ENCODE results near the gene ISL2.

DNA sequence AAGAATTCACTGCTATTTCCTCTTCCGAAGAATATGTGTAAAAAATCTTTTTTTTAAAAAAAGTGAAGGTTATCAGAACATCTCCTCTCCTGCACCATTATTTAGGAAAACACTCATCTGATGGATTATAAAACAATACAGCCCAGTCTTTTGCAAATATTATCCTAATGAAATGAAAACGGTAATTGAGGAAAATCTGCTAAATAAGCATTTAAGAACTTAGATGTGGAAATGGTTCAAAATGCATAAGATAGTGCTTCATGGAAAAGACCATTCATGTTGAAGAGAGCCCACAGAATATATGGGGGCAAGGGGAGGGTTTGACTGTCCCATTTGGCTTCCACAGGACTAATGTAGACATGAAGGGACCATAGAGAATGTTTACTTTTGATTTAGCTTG lies 47.8 kb downstream of the ISL2 start:
- no peak for TF ChIP-seq POLR2A (IDR thresholded peaks at IDR 0.05)
- no peak for TF ChIP-seq EP300 (IDR thresholded peaks at IDR 0.05; ENCODE audit: low read depth)
